Measurements from ENCODE around the gene RYR2. TPM values are rescaled to one million over a fixed set of nuclear protein-coding genes. Genes with fewer than 3 reads are reported as not detected.

RYR2 gene
- total and polyA plus RNA-seq, 2 of the 8 experiments (the other 6 are each of a cell fraction or from before 2014, with no cell fraction given): 1.3 to 4.4 TPM

DNA sequence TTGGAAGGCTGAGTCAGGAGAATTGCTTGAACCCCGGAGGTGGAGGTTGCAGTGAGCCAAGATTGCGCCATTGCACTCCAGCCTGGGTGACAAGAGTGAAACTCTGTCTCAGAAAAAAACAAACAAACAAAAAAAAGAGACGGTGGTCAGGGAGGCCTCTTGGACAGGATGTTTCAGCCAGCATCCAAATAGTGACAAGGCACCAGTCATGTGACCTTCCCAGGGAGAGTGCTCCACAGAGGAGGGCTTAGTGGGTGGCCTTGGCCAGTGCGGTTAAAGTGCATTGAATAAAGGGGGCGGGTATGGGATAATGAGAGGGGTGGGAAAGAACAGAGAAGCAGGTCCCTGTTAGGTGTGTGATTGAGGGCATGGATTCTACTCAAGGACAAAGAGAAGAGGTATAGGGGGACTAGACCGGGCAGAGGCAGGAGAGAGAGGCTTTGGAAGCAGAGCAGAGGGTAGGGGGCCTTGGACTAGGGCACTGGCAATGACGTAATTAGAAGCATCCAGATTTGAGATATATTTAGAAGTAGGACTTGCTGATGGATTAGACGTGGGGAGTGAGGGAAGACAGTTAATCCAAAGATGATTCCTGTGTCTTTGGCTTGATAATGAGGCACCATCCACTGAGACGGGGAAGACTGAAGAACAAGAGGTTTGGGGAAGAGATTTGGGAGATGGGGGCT, 12.0 kb upstream of the RYR2 start:
- Histone ChIP-seq H3K4ac (replicated peaks; ENCODE audit: insufficient read length, low read depth, low read length) (no peak overlapping the region), H3K23me2 (ENCODE audit: low read depth, low read length) (no peaks in the 10 kb centered on the region; the same call in 1 of the 2 replicates), H3K14ac (ENCODE audit: insufficient read length) (no peak overlapping the region), H3K9me3 (ENCODE audit: insufficient read depth in 2 of 2, low read depth in 1 of 2, low read length in 1 of 2) (peaks cover 0 to 8% of the 10 kb centered on the region in 2 experiments; a peak in 3 of 4 replicates), H3K4me3 (ENCODE audit: extremely low read depth in 1 of 4, insufficient read depth in 2 of 4, low read depth in 3 of 4, low read length in 4 of 4) (no peak overlapping the region), H4K8ac (ENCODE audit: extremely low read depth, insufficient read depth, low read length) (no peak overlapping the region), H4K20me1 (replicated peaks in 1 of 2; ENCODE audit: control insufficient read depth in 1 of 2, insufficient read depth in 2 of 2, low read length in 2 of 2) (no peaks in the 10 kb centered on the region), H3K79me2 (ENCODE audit: control insufficient read depth in 1 of 2, insufficient read depth in 2 of 2, low read length in 2 of 2) (no peaks in the 10 kb centered on the region), H3K4me2 (ENCODE audit: insufficient read depth in 1 of 2, low read depth in 2 of 2, low read length in 2 of 2) (no peak overlapping the region), H2BK5ac (ENCODE audit: low read depth, low read length) (no peak overlapping the region; the same call in 1 of the 2 replicates), H3K79me1 (ENCODE audit: low read depth, low read length) (no peaks in the 10 kb centered on the region), H3K27me3 (replicated peaks in 1 of 4; ENCODE audit: control insufficient read depth in 3 of 4, extremely low read depth in 1 of 4, insufficient read depth in 3 of 4, low read length in 3 of 4) (no peaks in the 10 kb centered on the region; a peak in 1 of 7 replicates), H2BK20ac (ENCODE audit: low read length) (no peak overlapping the region), H3K18ac (ENCODE audit: extremely low read depth, low read length) (no peak overlapping the region), H2BK15ac (ENCODE audit: low read length) (no peak overlapping the region), H2AK5ac (ENCODE audit: low read depth, low read length) (no peak overlapping the region), H2BK120ac (replicated peaks; ENCODE audit: low read depth, low read length) (no peak overlapping the region), H2AFZ (ENCODE audit: low read length) (no peak overlapping the region), H3K56ac (replicated peaks; ENCODE audit: insufficient read length, low read depth, low read length) (no peak overlapping the region), H2BK12ac (ENCODE audit: low read depth, low read length) (no peak overlapping the region), H3K27ac (ENCODE audit: low read depth, low read length) (no peak overlapping the region), H3K23ac (ENCODE audit: insufficient read length) (no peak overlapping the region), H3K4me1 (replicated peaks in 1 of 4; ENCODE audit: control insufficient read depth in 3 of 4, insufficient read depth in 4 of 4, low read length in 3 of 4) (peaks cover 0 to 8% (median 7%) of the 10 kb centered on the region in 4 experiments; a peak in 6 of 7 replicates), H3K9ac (replicated peaks in 1 of 4; ENCODE audit: extremely low read depth in 1 of 4, low read depth in 3 of 4, low read length in 3 of 4) (no peak overlapping the region), H4K91ac (replicated peaks; ENCODE audit: insufficient read length, low read length) (no peak overlapping the region), H4K5ac (ENCODE audit: insufficient read length, low read depth, low read length) (no peak overlapping the region), H3K36me3 (ENCODE audit: control insufficient read depth in 2 of 4, insufficient read depth in 4 of 4, low read length in 3 of 4) (no peaks in the 10 kb centered on the region; a peak in 1 of 8 replicates)
- CTCF ChIA-PET (ENCODE audit: partially characterized antibody): interaction anchor here (1.7 kb wide), 1 partner anchor 357 kb away, joined by 6 read pairs; no protein-coding TSS in a partner anchor
- 94% methylated on average over 8 of the region's 9 CpGs; no CpG with 5 or more reads in 1 of the 2 experiments for WGBS, 2 experiments (ENCODE audit: extremely low coverage in 1 of 2, insufficient coverage in 1 of 2, insufficient read length in 1 of 2, insufficient replicate concordance in 2 of 2, low coverage in 1 of 2, low lambda C conversion rate in 2 of 2, missing lambda C conversion rate in 1 of 2)
- FAIRE-seq (no peak), DNase-seq (ENCODE audit: low read depth in 1 of 2, low spot score in 2 of 2) (no peak)
- POLR2A ChIA-PET (ENCODE audit: partially characterized antibody): no interaction called here
- TF ChIP-seq SP2 (IDR thresholded peaks at IDR 0.05; ENCODE audit: low read length): no peak
- no peak for TF ChIP-seq ASH2L (IDR thresholded peaks at IDR 0.05; ENCODE audit: low read length)
- no peak for TF ChIP-seq FOSL1 (IDR thresholded peaks at IDR 0.05; ENCODE audit: insufficient read depth, low read depth, low read length)
- no peak for TF ChIP-seq BCL11A (IDR thresholded peaks at IDR 0.05; ENCODE audit: low read depth in 2 of 2, low read length in 2 of 2)
